Esophagus squamous epithelium (tissue), 5 donors: ENCODE data around the gene SNX8. TPM values are rescaled to one million over a fixed set of nuclear protein-coding genes. Genes with fewer than 3 reads are reported as not detected.

Experiments
- DNase-seq: peaks from one replicate; lab custom pipeline; 2025; lab: John Stamatoyannopoulos, UW
- H3K27ac ChIP-seq, 4 donors: fragments of 200-600 bp; sonication (generic); one replicate each; pipeline ENCODE4 v1.5.1; 2016 to 2019; ENCODE audit warnings: mild to moderate bottlenecking in 1 of 4
- H3K27me3 ChIP-seq, 4 donors: fragments of 200-600 bp; sonication (generic); 1 replicate in 3 of 4; 2 replicates in 1 of 4; pipeline versions ENCODE4 v1.5.1 to v1.6.0; 2017 to 2021; ENCODE audit warnings: antibody characterized with exemption in 1 of 4
- H3K36me3 ChIP-seq, 3 donors: fragments of 200-600 bp; sonication (generic); one replicate each; pipeline ENCODE4 v1.5.1; 2016 to 2019
- H3K4me1 ChIP-seq, 3 donors: fragments of 200-600 bp; sonication (generic); one replicate each; pipeline ENCODE4 v1.5.1; 2017 to 2019
- H3K4me3 ChIP-seq, 4 donors: fragments of 200-600 bp; sonication (generic); 1 replicate in 3 of 4; 2 replicates in 1 of 4; pipeline ENCODE4 v1.5.1; 2016 to 2019; ENCODE audit warnings: mild to moderate bottlenecking in 2 of 4, moderate library complexity in 1 of 4
- H3K9me3 ChIP-seq, 3 donors: fragments of 200-600 bp; sonication (generic); one replicate each; pipeline ENCODE4 v1.5.1; 2016 to 2019
- POLR2A ChIP-seq, 4 donors: fragments of 450-650 bp; IDR thresholded peaks; one replicate each; pipeline ENCODE4 v1.6.1; 2017; ENCODE audit warnings: antibody characterized with exemption in 4 of 4, mild to moderate bottlenecking in 4 of 4, moderate library complexity in 3 of 4
- WGBS, 2 donors: methylation state at CpG; one replicate each; pipeline ENCODE4 v1.1.5; 2018; 5-methylcytosine and 5-hydroxymethylcytosine counted together
- intact Hi-C: fragments of 100-400 bp; cut with DNase I; formaldehyde crosslinking; loops from one replicate; pipeline ENCODE4 v1.15.0; 2022
- total RNA-seq, 4 donors: library from RNA; depleted of rRNA; stranded (reverse); fragments of >200 nt; gene quantifications; one replicate each; pipeline ENCODE4 v1.1.0, GENCODE V29; 2016
- TF ChIP-seq, protein P1 (sequence below), 6 experiments: fragments of 450-650 bp in 4 of 6; fragments of 200-600 bp in 2 of 6; sonication (generic) in 2 of 6; IDR thresholded peaks; one replicate each; pipeline ENCODE4 v1.5.1; 2016 to 2019; ENCODE audit warnings: antibody characterized with exemption in 6 of 6, mild to moderate bottlenecking in 4 of 6, moderate library complexity in 4 of 6
- donor health status: DM: yes; HTN: yes; CAD: no.

The SNX8 gene
- total RNA-seq, 4 donors from 2014 or later: 4.7 to 17.9 (median 12.5) TPM

DNA sequence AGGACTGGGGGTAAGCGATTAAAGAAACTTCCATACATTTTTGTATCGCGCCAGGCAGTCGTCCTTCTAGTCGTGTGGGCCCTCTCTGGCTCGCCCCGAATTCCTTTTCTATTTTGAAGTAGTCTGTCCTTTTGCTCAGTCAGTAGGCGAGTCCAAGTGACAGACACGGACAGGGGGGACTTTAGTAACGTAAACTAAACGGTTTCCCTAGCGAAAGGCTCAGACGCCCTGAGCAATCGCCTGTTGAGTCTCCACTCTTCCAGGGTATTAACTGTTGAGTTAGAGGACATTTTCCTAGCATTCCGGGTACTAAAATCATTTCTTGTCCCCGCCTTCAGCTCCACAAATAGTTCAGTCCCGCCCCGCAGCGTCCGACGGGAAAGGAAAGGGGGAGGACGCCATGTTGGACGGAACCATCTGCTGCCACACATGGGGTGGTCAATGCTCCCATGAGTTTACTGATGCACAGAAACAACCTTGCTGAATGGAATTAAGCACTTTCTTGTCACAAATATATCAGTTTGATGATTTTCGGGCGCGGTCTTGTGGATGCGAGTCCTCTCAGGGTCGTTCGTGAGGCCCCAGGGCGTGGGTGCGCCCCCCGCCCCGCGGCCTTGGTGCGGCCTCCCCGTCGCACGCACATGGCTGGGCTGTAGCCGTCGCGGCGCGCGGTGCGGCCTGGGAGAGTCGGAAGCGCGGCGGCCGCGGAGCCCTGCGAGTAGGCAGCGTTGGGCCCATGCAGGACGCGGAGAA is 40.1 kb upstream of the SNX8 start, which contains the start of gene EIF3B:
Gene EIF3B (plus strand): TSS at position 642 of the 753 bp plus-strand sequence. CDS start 95 bp downstream, at position 737.
- intact Hi-C loops: loop anchor here (10.0 kb wide), 1 partner anchor 110 kb away; the partner anchor contains the start of genes MRM2 and NUDT1
- no peaks in the 10 kb centered on the region for H3K27me3 ChIP-seq
- peaks cover 0 to 26% (median 0%) of the 10 kb centered on the region in 3 donors for H3K36me3 ChIP-seq
- WGBS, 2 donors: 0% methylated on average over 14 to 19 of the region's 55 CpGs
- peak; percentile 59 for DNase-seq
- no peaks in the 10 kb centered on the region for H3K9me3 ChIP-seq
- peak within 1 kb of the TSS; percentile 78 to 99 (median 96) for H3K4me3 ChIP-seq
- H3K27ac ChIP-seq: peak within 1 kb of the TSS; percentile 95 to 99 (median 98)
- peaks cover 33 to 55% (median 36%) of the 10 kb centered on the region in 3 donors for H3K4me1 ChIP-seq
- TF ChIP-seq, protein P1, sequence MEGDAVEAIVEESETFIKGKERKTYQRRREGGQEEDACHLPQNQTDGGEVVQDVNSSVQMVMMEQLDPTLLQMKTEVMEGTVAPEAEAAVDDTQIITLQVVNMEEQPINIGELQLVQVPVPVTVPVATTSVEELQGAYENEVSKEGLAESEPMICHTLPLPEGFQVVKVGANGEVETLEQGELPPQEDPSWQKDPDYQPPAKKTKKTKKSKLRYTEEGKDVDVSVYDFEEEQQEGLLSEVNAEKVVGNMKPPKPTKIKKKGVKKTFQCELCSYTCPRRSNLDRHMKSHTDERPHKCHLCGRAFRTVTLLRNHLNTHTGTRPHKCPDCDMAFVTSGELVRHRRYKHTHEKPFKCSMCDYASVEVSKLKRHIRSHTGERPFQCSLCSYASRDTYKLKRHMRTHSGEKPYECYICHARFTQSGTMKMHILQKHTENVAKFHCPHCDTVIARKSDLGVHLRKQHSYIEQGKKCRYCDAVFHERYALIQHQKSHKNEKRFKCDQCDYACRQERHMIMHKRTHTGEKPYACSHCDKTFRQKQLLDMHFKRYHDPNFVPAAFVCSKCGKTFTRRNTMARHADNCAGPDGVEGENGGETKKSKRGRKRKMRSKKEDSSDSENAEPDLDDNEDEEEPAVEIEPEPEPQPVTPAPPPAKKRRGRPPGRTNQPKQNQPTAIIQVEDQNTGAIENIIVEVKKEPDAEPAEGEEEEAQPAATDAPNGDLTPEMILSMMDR (IDR thresholded peaks at IDR 0.05): peak in 2 of 6 experiments; percentile 7 to 8
- peak in 2 of 4 donors; percentile 45 to 63 for TF ChIP-seq POLR2A (IDR thresholded peaks at IDR 0.05)

DNA sequence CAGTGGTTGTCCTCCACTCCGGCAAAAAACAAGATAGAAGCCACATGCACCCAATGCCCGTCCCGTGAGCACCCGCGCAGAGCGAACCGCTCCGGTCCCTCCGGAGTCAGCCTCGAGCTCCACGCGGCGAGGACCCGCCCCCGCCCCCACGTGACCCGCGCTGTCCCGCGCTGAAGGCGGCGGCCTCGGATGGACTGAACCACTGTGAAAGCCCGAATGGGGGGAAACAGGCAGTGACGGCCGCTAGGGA is 39.6 kb upstream of the SNX8 start:
- Histone ChIP-seq H3K4me3 (peak overlapping the region; percentile 78 to 99 (median 96)), H3K27me3 (no peaks in the 10 kb centered on the region), H3K27ac (peak overlapping the region; percentile 95 to 99 (median 98)), H3K36me3 (peaks cover 0 to 21% (median 0%) of the 10 kb centered on the region in 3 donors), H3K9me3 (no peaks in the 10 kb centered on the region), H3K4me1 (peaks cover 29 to 50% (median 31%) of the 10 kb centered on the region in 3 donors)
- TF ChIP-seq, protein P1 (IDR thresholded peaks at IDR 0.05): no peak
- TF ChIP-seq POLR2A (IDR thresholded peaks at IDR 0.05): peak in 1 of 4 donors; percentile 44
- intact Hi-C loops: loop anchor here (10.0 kb wide), 1 partner anchor 109 kb away; the partner anchor contains the start of genes MRM2 and NUDT1
- peak; percentile 44 for DNase-seq
- WGBS, 2 donors: 0% methylated on average over 2 to 11 of the region's 26 CpGs

DNA sequence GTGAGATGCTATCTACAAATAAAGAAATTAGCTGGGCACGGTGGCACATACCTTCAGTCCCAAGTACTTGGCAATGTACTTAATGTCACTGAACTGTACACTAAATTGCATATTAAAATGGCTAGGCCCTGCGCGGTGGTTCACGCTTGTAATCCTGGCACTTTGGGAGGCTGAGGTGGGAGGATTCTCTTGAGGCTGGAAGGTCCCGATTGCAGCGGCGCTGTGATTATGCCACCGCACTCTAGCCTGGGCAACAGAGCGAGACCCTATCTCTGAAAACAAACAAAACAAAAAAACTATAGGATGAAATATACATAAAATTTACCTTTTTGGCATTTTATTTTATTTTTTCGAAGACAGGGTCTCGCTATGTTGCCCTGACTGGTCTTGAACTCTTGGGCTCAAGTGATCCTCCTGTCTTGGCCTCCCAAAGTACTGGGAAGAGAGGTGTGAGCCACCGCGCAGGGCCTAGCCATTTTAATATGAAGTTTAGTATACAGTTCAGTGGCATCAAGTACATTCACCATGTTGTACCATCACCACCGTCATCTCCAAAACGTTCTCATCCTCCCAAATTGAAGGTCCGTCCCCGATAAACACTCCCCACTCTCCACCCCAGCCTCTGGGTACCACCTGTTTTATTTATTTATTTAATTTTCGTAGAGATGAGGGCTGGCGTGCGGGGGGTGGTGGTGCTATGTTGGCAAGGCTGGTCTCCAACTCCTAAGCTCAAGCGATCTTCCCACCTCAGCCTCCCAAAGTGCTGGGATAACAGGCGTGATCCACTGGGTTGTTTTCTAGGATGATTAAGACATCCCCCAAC is 39.1 kb upstream of the SNX8 start:
- Histone ChIP-seq H3K9me3 (no peaks in the 10 kb centered on the region), H3K27ac (peak overlapping the region; percentile 95 to 99 (median 98)), H3K36me3 (peaks cover 0 to 16% (median 0%) of the 10 kb centered on the region in 3 donors), H3K4me3 (peak overlapping the region; percentile 78 to 99 (median 96)), H3K27me3 (no peaks in the 10 kb centered on the region), H3K4me1 (peaks cover 25 to 44% (median 28%) of the 10 kb centered on the region in 3 donors)
- 59 to 78% methylated on average over 20 to 22 of the region's 22 CpGs for WGBS, 2 donors
- DNase-seq: no peak
- TF ChIP-seq POLR2A (IDR thresholded peaks at IDR 0.05): no peak
- TF ChIP-seq, protein P1 (IDR thresholded peaks at IDR 0.05): no peak
- intact Hi-C loops: loop anchor here (10.0 kb wide), 1 partner anchor 109 kb away; the partner anchor contains the start of genes MRM2 and NUDT1

DNA sequence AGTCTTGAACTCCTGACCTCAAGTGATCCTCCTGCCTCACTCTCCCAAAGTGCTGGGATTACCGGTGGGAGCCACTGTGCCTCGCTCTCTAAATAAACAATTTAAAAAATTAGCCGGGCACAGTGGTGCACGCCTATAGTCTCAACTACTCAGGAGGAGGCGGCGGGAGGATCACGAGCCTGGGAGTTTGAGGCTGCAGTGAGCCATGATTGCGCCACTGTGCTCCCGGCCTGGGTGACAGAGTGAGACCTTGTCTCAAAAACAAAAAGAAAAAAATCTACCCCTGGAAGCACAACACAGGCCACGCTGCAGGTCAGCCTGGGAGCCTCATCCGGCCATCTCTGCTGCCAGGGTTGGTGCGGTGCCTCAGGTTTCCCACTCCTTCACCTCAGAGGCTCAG is 36.6 kb upstream of the SNX8 start:
- no peak for TF ChIP-seq POLR2A (IDR thresholded peaks at IDR 0.05)
- TF ChIP-seq, protein P1 (IDR thresholded peaks at IDR 0.05): no peak
- no peak for DNase-seq
- peaks cover 8 to 20% (median 12%) of the 10 kb centered on the region in 3 donors for H3K4me1 ChIP-seq
- H3K9me3 ChIP-seq: no peaks in the 10 kb centered on the region
- intact Hi-C loops: loop anchor here (10.0 kb wide), 1 partner anchor 106 kb away; the partner anchor contains the start of genes MRM2 and NUDT1
- H3K27me3 ChIP-seq: no peaks in the 10 kb centered on the region
- H3K4me3 ChIP-seq: no peak overlapping the region
- 91 to 93% methylated on average over 11 of the region's 12 CpGs for WGBS, 2 donors
- no peaks in the 10 kb centered on the region for H3K36me3 ChIP-seq
- H3K27ac ChIP-seq: no peak overlapping the region
